ENCODE results near the gene SOX4.

DNA sequence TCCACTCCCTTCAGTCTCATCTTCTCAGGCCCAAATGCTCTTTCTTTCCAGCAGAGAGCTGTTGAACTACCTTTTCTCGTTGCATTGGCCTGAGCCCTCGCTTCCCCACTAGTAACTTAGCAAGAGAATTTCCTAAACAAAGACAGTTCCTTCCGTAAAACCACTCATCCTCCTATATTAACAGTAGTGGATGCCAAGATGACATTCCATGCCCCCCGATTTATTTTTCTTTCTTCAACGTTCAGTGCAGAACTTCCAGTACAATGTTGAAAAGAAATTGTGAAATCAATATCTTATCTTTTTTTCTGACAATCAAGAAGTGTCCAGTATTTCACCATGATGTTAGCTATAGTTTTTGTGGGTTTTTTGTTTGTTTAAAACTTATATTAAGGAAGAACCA, 45.8 kb downstream of the SOX4 start:
- TF ChIP-seq, protein P1, sequence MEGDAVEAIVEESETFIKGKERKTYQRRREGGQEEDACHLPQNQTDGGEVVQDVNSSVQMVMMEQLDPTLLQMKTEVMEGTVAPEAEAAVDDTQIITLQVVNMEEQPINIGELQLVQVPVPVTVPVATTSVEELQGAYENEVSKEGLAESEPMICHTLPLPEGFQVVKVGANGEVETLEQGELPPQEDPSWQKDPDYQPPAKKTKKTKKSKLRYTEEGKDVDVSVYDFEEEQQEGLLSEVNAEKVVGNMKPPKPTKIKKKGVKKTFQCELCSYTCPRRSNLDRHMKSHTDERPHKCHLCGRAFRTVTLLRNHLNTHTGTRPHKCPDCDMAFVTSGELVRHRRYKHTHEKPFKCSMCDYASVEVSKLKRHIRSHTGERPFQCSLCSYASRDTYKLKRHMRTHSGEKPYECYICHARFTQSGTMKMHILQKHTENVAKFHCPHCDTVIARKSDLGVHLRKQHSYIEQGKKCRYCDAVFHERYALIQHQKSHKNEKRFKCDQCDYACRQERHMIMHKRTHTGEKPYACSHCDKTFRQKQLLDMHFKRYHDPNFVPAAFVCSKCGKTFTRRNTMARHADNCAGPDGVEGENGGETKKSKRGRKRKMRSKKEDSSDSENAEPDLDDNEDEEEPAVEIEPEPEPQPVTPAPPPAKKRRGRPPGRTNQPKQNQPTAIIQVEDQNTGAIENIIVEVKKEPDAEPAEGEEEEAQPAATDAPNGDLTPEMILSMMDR (IDR thresholded peaks at IDR 0.05; ENCODE audit: low read depth, low read length): no peak
- TF ChIP-seq POLR2A (IDR thresholded peaks at IDR 0.05; ENCODE audit: extremely low read depth, insufficient read length) (no peak), MYC (IDR thresholded peaks at IDR 0.05; ENCODE audit: low read depth, low read length) (no peak)
- TF ChIP-seq, protein P2, sequence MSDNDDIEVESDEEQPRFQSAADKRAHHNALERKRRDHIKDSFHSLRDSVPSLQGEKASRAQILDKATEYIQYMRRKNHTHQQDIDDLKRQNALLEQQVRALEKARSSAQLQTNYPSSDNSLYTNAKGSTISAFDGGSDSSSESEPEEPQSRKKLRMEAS (IDR thresholded peaks at IDR 0.05; ENCODE audit: low read depth, low read length): no peak

All from NB4 (cell line).